Measurements from ENCODE around the gene CPNE5. TPM values are rescaled to one million over a fixed set of nuclear protein-coding genes. Genes with fewer than 3 reads are reported as not detected.

The CPNE5 gene
- total and polyA plus RNA-seq, 2 of the 4 experiments (the other 2 are of a cell fraction), result 0.07 TPM; not detected in 1

DNA sequence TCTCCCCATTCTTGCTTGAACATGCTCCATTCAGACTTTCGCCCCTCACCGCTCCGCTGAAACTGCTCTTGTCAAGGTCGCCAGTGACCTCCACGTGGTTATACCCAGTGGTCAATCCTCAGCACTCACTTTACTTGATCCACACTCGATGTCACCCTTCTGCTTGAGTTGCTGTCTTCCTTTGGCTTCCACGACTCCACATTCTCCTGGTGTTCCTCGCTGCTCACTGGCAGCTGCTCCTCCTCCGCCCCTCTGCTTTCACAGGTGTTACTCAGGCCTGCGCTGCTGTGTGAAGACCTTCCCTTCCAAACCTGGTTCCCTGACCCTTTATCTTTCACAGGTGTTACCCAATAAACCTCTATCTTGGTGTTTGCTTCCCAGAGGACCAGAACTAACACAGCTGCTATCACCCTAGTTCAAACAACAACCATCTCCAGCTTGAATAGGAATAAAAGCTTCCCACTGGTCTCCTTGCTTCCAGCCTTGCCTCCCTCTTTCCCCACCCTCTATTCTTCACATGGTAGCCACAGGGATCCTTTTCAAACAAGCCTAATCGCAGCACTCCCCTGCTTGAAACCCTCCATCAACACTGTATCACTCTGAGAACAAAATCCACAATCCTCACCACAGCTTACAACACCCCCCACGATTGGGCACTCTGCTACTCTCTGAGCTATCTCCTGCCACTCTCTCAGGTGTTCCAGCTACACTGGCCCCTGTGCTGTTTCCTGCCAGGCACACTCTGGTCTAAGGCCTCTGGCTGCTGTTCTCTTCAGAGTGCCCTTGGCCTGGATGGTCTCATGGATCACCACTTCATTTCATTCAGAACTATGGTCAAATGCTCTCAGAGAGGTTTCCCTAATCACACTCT lies 24.7 kb upstream of the CPNE5 start:
- no peak for DNase-seq
- no TSS peak for BruUV-seq (replicated peaks)
- POLR2A ChIA-PET (ENCODE audit: unreplicated experiment), result no interaction called here
- TF ChIP-seq RCOR1 (IDR thresholded peaks at IDR 0.05; ENCODE audit: insufficient replicate concordance, low read length) (no peak), NFE2L2 (IDR thresholded peaks at IDR 0.05; ENCODE audit: low read depth, low read length) (no peak), POLR2A (IDR thresholded peaks at IDR 0.05; ENCODE audit: low read depth, low read length) (no peak), CHD1 (IDR thresholded peaks at IDR 0.05; ENCODE audit: low read depth, low read length) (no peak), FOS (IDR thresholded peaks at IDR 0.05; ENCODE audit: low read depth, low read length) (no peak), BHLHE40 (IDR thresholded peaks at IDR 0.05; ENCODE audit: low read depth, low read length) (no peak), SMC3 (IDR thresholded peaks at IDR 0.05; ENCODE audit: low read depth, low read length) (no peak), MAZ (IDR thresholded peaks at IDR 0.05; ENCODE audit: borderline replicate concordance, low read depth, low read length) (no peak), RAD21 (IDR thresholded peaks at IDR 0.05; ENCODE audit: low read length) (no peak), MAFK (IDR thresholded peaks at IDR 0.05; ENCODE audit: low read depth, low read length) (no peak), RFX5 (IDR thresholded peaks at IDR 0.05; ENCODE audit: low read depth, low read length) (no peak), MXI1 (IDR thresholded peaks at IDR 0.05; ENCODE audit: borderline replicate concordance, low read depth, low read length) (no peak)
- TF ChIP-seq, protein P1, sequence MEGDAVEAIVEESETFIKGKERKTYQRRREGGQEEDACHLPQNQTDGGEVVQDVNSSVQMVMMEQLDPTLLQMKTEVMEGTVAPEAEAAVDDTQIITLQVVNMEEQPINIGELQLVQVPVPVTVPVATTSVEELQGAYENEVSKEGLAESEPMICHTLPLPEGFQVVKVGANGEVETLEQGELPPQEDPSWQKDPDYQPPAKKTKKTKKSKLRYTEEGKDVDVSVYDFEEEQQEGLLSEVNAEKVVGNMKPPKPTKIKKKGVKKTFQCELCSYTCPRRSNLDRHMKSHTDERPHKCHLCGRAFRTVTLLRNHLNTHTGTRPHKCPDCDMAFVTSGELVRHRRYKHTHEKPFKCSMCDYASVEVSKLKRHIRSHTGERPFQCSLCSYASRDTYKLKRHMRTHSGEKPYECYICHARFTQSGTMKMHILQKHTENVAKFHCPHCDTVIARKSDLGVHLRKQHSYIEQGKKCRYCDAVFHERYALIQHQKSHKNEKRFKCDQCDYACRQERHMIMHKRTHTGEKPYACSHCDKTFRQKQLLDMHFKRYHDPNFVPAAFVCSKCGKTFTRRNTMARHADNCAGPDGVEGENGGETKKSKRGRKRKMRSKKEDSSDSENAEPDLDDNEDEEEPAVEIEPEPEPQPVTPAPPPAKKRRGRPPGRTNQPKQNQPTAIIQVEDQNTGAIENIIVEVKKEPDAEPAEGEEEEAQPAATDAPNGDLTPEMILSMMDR (conservative IDR thresholded peaks at IDR 0.05; ENCODE audit: low read depth, low read length), result no peak
- TF ChIP-seq, protein P2, sequence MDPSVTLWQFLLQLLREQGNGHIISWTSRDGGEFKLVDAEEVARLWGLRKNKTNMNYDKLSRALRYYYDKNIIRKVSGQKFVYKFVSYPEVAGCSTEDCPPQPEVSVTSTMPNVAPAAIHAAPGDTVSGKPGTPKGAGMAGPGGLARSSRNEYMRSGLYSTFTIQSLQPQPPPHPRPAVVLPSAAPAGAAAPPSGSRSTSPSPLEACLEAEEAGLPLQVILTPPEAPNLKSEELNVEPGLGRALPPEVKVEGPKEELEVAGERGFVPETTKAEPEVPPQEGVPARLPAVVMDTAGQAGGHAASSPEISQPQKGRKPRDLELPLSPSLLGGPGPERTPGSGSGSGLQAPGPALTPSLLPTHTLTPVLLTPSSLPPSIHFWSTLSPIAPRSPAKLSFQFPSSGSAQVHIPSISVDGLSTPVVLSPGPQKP (IDR thresholded peaks at IDR 0.05; ENCODE audit: borderline replicate concordance, low read depth, low read length), result no peak
- TF ChIP-seq, protein P3, sequence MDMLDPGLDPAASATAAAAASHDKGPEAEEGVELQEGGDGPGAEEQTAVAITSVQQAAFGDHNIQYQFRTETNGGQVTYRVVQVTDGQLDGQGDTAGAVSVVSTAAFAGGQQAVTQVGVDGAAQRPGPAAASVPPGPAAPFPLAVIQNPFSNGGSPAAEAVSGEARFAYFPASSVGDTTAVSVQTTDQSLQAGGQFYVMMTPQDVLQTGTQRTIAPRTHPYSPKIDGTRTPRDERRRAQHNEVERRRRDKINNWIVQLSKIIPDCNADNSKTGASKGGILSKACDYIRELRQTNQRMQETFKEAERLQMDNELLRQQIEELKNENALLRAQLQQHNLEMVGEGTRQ (IDR thresholded peaks at IDR 0.05; ENCODE audit: low read depth, low read length), result no peak

More for the DNA sequence above, 24.7 kb upstream of the CPNE5 start:
- no peak overlapping the region for H3K9ac ChIP-seq (ENCODE audit: low read depth, low read length)
- H2BK15ac ChIP-seq (ENCODE audit: low read depth, low read length), result no peak overlapping the region
- in situ Hi-C loops (cut with MboI; ENCODE audit: low sequenced_read_pairs), result no loop called here
- H4K5ac ChIP-seq (ENCODE audit: low read depth, low read length), result no peak overlapping the region
- H2BK5ac ChIP-seq (ENCODE audit: low read depth, low read length, poor library complexity, severe bottlenecking), result no peak overlapping the region
- H3K4me1 ChIP-seq (ENCODE audit: control insufficient read depth, insufficient read depth, low read length), result peaks cover under 1% of the 10 kb centered on the region
- no peak overlapping the region for H2AK5ac ChIP-seq (ENCODE audit: low read depth, low read length)
- H3K9me1 ChIP-seq (ENCODE audit: insufficient read depth, low read length), result peaks cover 18% of the 10 kb centered on the region
- no peak overlapping the region for H2AK9ac ChIP-seq (replicated peaks; ENCODE audit: low read depth, low read length, poor library complexity)
- peaks cover 7% of the 10 kb centered on the region; the same call in 1 of the 2 replicates for H3K36me3 ChIP-seq (ENCODE audit: control insufficient read depth, insufficient read depth, low read length)
- H3K18ac ChIP-seq (ENCODE audit: low read depth, low read length), result no peak overlapping the region
- no peak overlapping the region for H3K27ac ChIP-seq (ENCODE audit: insufficient read depth, low read length)
- no peaks in the 10 kb centered on the region for H4K20me1 ChIP-seq (ENCODE audit: insufficient read depth, low read length)
- peaks cover 44 to 77% of the 10 kb centered on the region in 2 experiments for H3K79me1 ChIP-seq (ENCODE audit: low read depth in 1 of 2, low read length in 2 of 2)
- no peak overlapping the region for H3K14ac ChIP-seq (replicated peaks; ENCODE audit: low read depth, low read length)
- no peak overlapping the region for H2BK120ac ChIP-seq (ENCODE audit: low read depth, low read length)
- no peak overlapping the region for H3K23ac ChIP-seq (ENCODE audit: low read depth, low read length)
- ATAC-seq (ENCODE audit: low read depth), result no peak
- 87% methylated on average over 11 of the region's 12 CpGs; no CpG with 5 or more reads in 1 of the 2 experiments for WGBS, 2 experiments (ENCODE audit: extremely low coverage in 2 of 2, insufficient read length in 1 of 2)
- H4K91ac ChIP-seq (ENCODE audit: insufficient read depth, low read depth, low read length), result no peak overlapping the region
- dilution Hi-C loops (cut with HindIII; ENCODE audit: low sequenced_read_pairs, unreplicated experiment), result no loop called here
- H3K9me3 ChIP-seq (ENCODE audit: control insufficient read depth, insufficient read depth, low read length), result no peaks in the 10 kb centered on the region
- intact Hi-C loops (cut with micrococcal nuclease), result no loop called here
- H3K4ac ChIP-seq (ENCODE audit: low read depth, low read length), result no peak overlapping the region
- H3K27me3 ChIP-seq (ENCODE audit: control insufficient read depth, insufficient read depth, low read length), result no peaks in the 10 kb centered on the region
- no peak overlapping the region for H3K4me3 ChIP-seq (ENCODE audit: insufficient read depth, low read depth, low read length)
- H2BK20ac ChIP-seq (ENCODE audit: low read depth, low read length), result no peak overlapping the region
- no peak overlapping the region for H4K8ac ChIP-seq (ENCODE audit: low read depth in 2 of 2, low read length in 2 of 2)
- CTCF ChIA-PET, result no interaction called here
- H3K4me2 ChIP-seq (ENCODE audit: low read depth, low read length), result no peak overlapping the region
- H2AFZ ChIP-seq (replicated peaks; ENCODE audit: low read length, poor library complexity), result no peak overlapping the region
- no peak overlapping the region for H3K56ac ChIP-seq (ENCODE audit: extremely low read depth, insufficient read depth, low read length)
